IMR-90 (cell line): ENCODE measurements around the gene ZNF580. TPM values are rescaled to one million over a fixed set of nuclear protein-coding genes. Genes with fewer than 3 reads are reported as not detected.

Experiments
- ATAC-seq: fragments of 200-7000 bp; cut with Tn5 transposase; 2 replicates; pipeline ENCODE4 v1.9.1; 2020; ENCODE audit warnings: low read depth, mild to moderate bottlenecking, moderate library complexity
- BruUV-seq: library from RNA; stranded (reverse); fragments of 400-500 nt; replicated peaks from 2 replicates; lab custom pipeline; 2021; lab: Mats Ljungman, UMichigan
- CTCF ChIA-PET: fragments of 300-600 bp; formaldehyde crosslinking; extraction: SDS; loops from one replicate; lab custom pipeline; 2021; ENCODE audit warnings: antibody characterized with exemption; lab: Yijun Ruan, JAX
- POLR2A ChIA-PET: fragments of 300-600 bp; sonication (Branson Sonifier 250); formaldehyde crosslinking; loops from one replicate; lab custom pipeline; 2022; ENCODE audit warnings: antibody characterized with exemption; ENCODE audit not compliant: unreplicated experiment; lab: Charles Lee
- DNase-seq: peaks from one replicate; pipeline ENCODE4 v3.0.0; 2013
- H2AFZ ChIP-seq: replicated peaks from 2 replicates; pipeline ENCODE3; 2013; ENCODE audit warnings: low read length, mild to moderate bottlenecking; ENCODE audit not compliant: poor library complexity
- H2AK5ac ChIP-seq: 2 replicates; pipeline ENCODE4 v1.6.1; 2013; ENCODE audit warnings: low read depth, low read length, inconsistent platforms
- H2AK9ac ChIP-seq: replicated peaks from 2 replicates; pipeline ENCODE3; 2013; ENCODE audit warnings: mild to moderate bottlenecking, low read depth, low read length, moderate library complexity; ENCODE audit not compliant: poor library complexity
- H2BK120ac ChIP-seq: 2 replicates; pipeline ENCODE4 v1.6.1; 2013; ENCODE audit warnings: low read depth, low read length, inconsistent platforms
- H2BK15ac ChIP-seq: 3 replicates; pipeline ENCODE4 v1.6.1; 2013; ENCODE audit warnings: low read depth, low read length, inconsistent platforms
- H2BK20ac ChIP-seq: 2 replicates; pipeline ENCODE4 v1.6.1; 2013; ENCODE audit warnings: low read depth, mild to moderate bottlenecking, inconsistent platforms, low read length, moderate library complexity
- H2BK5ac ChIP-seq: 2 replicates; pipeline ENCODE4 v1.6.1; 2013; ENCODE audit warnings: mild to moderate bottlenecking, low read depth, low read length, inconsistent platforms; ENCODE audit not compliant: poor library complexity, severe bottlenecking
- H3K14ac ChIP-seq: replicated peaks from 2 replicates; pipeline ENCODE4 v1.6.1; 2013; ENCODE audit warnings: low read depth, low read length, inconsistent platforms
- H3K18ac ChIP-seq: 2 replicates; pipeline ENCODE4 v1.6.1; 2013; ENCODE audit warnings: low read depth, low read length, control low read depth
- H3K23ac ChIP-seq: 2 replicates; pipeline ENCODE4 v1.6.1; 2013; ENCODE audit warnings: low read depth, low read length, inconsistent platforms
- H3K27ac ChIP-seq: 2 replicates; pipeline ENCODE4 v1.5.1; 2013; ENCODE audit warnings: mild to moderate bottlenecking, control low read depth, low read length; ENCODE audit not compliant: insufficient read depth
- H3K27me3 ChIP-seq: 2 replicates; pipeline ENCODE4 v1.6.1; 2013; ENCODE audit warnings: low read length; ENCODE audit not compliant: control insufficient read depth, insufficient read depth
- H3K36me3 ChIP-seq: 2 replicates; pipeline ENCODE4 v1.6.1; 2013; ENCODE audit warnings: low read length, mixed read lengths; ENCODE audit not compliant: control insufficient read depth, insufficient read depth
- H3K4ac ChIP-seq: 2 replicates; pipeline ENCODE4 v1.6.1; 2013; ENCODE audit warnings: low read depth, low read length, inconsistent platforms
- H3K4me1 ChIP-seq: 2 replicates; pipeline ENCODE4 v1.6.1; 2013; ENCODE audit warnings: low read length, mixed read lengths; ENCODE audit not compliant: control insufficient read depth, insufficient read depth
- H3K4me2 ChIP-seq: 2 replicates; pipeline ENCODE4 v1.6.1; 2013; ENCODE audit warnings: low read depth, mild to moderate bottlenecking, control low read depth, low read length, moderate library complexity
- H3K4me3 ChIP-seq: 2 replicates; pipeline ENCODE4 v1.5.1; 2013; ENCODE audit warnings: low read depth, mild to moderate bottlenecking, control low read depth, low read length, moderate library complexity; ENCODE audit not compliant: insufficient read depth
- H3K56ac ChIP-seq: 2 replicates; pipeline ENCODE4 v1.6.1; 2013; ENCODE audit warnings: low read length, inconsistent platforms; ENCODE audit not compliant: insufficient read depth; ENCODE audit errors: extremely low read depth
- H3K79me1 ChIP-seq, 2 experiments: 2 replicates each; pipeline ENCODE4 v1.6.1; 2013; ENCODE audit warnings: low read length in 2 of 2, inconsistent platforms in 1 of 2, low read depth in 1 of 2
- H3K9ac ChIP-seq: 2 replicates; pipeline ENCODE4 v1.6.1; 2013; ENCODE audit warnings: low read depth, low read length, control low read depth
- H3K9me1 ChIP-seq: 2 replicates; pipeline ENCODE4 v1.6.1; 2013; ENCODE audit warnings: low read length, inconsistent platforms; ENCODE audit not compliant: insufficient read depth
- H3K9me3 ChIP-seq: 2 replicates; pipeline ENCODE4 v1.6.1; 2013; ENCODE audit warnings: low read length; ENCODE audit not compliant: control insufficient read depth, insufficient read depth
- H4K20me1 ChIP-seq: 2 replicates; pipeline ENCODE4 v1.6.1; 2013; ENCODE audit warnings: low read length, inconsistent platforms; ENCODE audit not compliant: insufficient read depth
- H4K5ac ChIP-seq: 2 replicates; pipeline ENCODE4 v1.6.1; 2013; ENCODE audit warnings: mild to moderate bottlenecking, low read depth, low read length, control low read depth
- H4K8ac ChIP-seq, 2 experiments: 2 replicates each; pipeline ENCODE4 v1.6.1; 2013; ENCODE audit warnings: low read depth in 2 of 2, low read length in 2 of 2, control low read depth in 1 of 2, inconsistent platforms in 1 of 2
- H4K91ac ChIP-seq: 2 replicates; pipeline ENCODE4 v1.6.1; 2013; ENCODE audit warnings: low read depth, low read length, inconsistent platforms; ENCODE audit not compliant: insufficient read depth
- POLR2A ChIP-seq: IDR thresholded peaks from 2 replicates; pipeline ENCODE4 v1.6.1; 2012; ENCODE audit warnings: mild to moderate bottlenecking, low read depth, low read length
- SMC3 ChIP-seq: fragments of 150-350 bp; IDR thresholded peaks from 2 replicates; pipeline ENCODE4 v1.6.1; 2016; ENCODE audit warnings: low read depth, mild to moderate bottlenecking, antibody characterized with exemption, low read length, moderate library complexity
- WGBS, 2 experiments: methylation state at CpG; one replicate each; pipeline versions ENCODE4 v1.1.5 to v1.1.7; 2013; ENCODE audit warnings: missing lambda C conversion rate in 2 of 2; ENCODE audit not compliant: insufficient read length in 1 of 2; ENCODE audit errors: extremely low coverage in 2 of 2; 5-methylcytosine and 5-hydroxymethylcytosine counted together
- dilution Hi-C: fragments of 300-500 bp; cut with HindIII; formaldehyde crosslinking; loops from one replicate; pipeline ENCODE4 v1.14.3; 2018; ENCODE audit warnings: low sequenced_read_pairs; ENCODE audit not compliant: unreplicated experiment
- in situ Hi-C: fragments of 300-500 bp; cut with MboI; formaldehyde crosslinking; loops from 3 replicates; pipeline ENCODE4 v1.14.3; 2019; ENCODE audit warnings: low sequenced_read_pairs, inconsistent platforms, mixed read lengths
- intact Hi-C: fragments of 100-400 bp; cut with micrococcal nuclease; formaldehyde crosslinking; loops from 2 replicates; pipeline ENCODE4 v1.10.0; 2022
- polyA plus RNA-seq, 3 experiments: library from polyadenylated mRNA; depleted of rRNA; stranded (reverse); fragments of >200 nt; gene quantifications; 2 replicates each; pipeline ENCODE4 v1.2.3, GENCODE V29; 2012; ENCODE audit warnings: low replicate concordance in 1 of 3
- total RNA-seq: library from RNA; depleted of rRNA; stranded (reverse); fragments of >200 nt; gene quantifications from 2 replicates; pipeline ENCODE4 v1.2.3, GENCODE V29; 2012

ZNF580 gene
- total and polyA plus RNA-seq, 2 of the 4 experiments (the other 2 are of a cell fraction), result 1.4 to 36.9 TPM

- ATAC-seq (no peak), DNase-seq (no peak)
- Histone ChIP-seq H3K27me3 (no peaks in the 10 kb centered on the region), H4K91ac (no peak overlapping the region), H3K27ac (no peak overlapping the region), H3K4me1 (peaks cover 5% of the 10 kb centered on the region; the same call in 1 of the 2 replicates), H3K56ac (no peak overlapping the region), H2BK5ac (no peak overlapping the region), H4K20me1 (peaks cover 63% of the 10 kb centered on the region), H4K8ac (no peak overlapping the region), H3K14ac (no peak overlapping the region), H3K23ac (no peak overlapping the region), H2AFZ (no peak overlapping the region), H3K4ac (no peak overlapping the region), H2AK9ac (no peak overlapping the region), H3K4me2 (no peak overlapping the region), H3K9me3 (no peaks in the 10 kb centered on the region), H3K9me1 (no peaks in the 10 kb centered on the region; the same call in 1 of the 2 replicates), H3K36me3 (peaks cover 42% of the 10 kb centered on the region), H2AK5ac (no peak overlapping the region), H2BK15ac (no peak overlapping the region), H3K9ac (no peak overlapping the region), H4K5ac (no peak overlapping the region), H3K79me1 (peaks cover 20 to 53% of the 10 kb centered on the region in 2 experiments; a peak in 3 of 4 replicates), H2BK20ac (no peak overlapping the region), H3K4me3 (no peak overlapping the region), H3K18ac (no peak overlapping the region), H2BK120ac (no peak overlapping the region)
- ChIA-PET CTCF (no interaction called here), POLR2A (no interaction called here)
- TF ChIP-seq POLR2A, result no peak
- no peak for TF ChIP-seq SMC3
- in situ Hi-C loops, result loop anchor here (25.0 kb wide), 2 partner anchors 1212 to 1537 kb away; partner anchors contain the start of genes CDC42EP5, CNOT3 and LENG9
- intact Hi-C loops, result loop anchor here (2.0 kb wide), 1 partner anchor 19 kb away; the partner anchor contains the start of gene U2AF2
- dilution Hi-C loops, result no loop called here
- BruUV-seq, result no TSS peak
- no CpG with 5 or more reads among the region's 15 CpGs for whole genome bisulfite sequencing, 2 experiments
Observed at GRCh38 chr19:55673889-55674288, 33.1 kb downstream of the ZNF580 start.
